ENCODE measurements around the gene MTR. TPM values are rescaled to one million over a fixed set of nuclear protein-coding genes. Genes with fewer than 3 reads are reported as not detected.

Gene MTR
- polyA plus RNA-seq, 2 of the 4 experiments (the other 2 are of a cell fraction): 6.2 to 12.7 TPM

- H3K4me1 ChIP-seq: peaks cover 9% of the 10 kb centered on the region; the same call in 1 of the 3 replicates
- no peak for TF ChIP-seq NPAS2 (CRISPR knock-in tag; IDR thresholded peaks at IDR 0.05; ENCODE audit: borderline replicate concordance)
- TF ChIP-seq BCL3 (IDR thresholded peaks at IDR 0.05): no peak
- 80% methylated on average over 5 of the region's 5 CpGs for WGBS (ENCODE audit: missing lambda C conversion rate)
- H3K9me3 ChIP-seq: no peaks in the 10 kb centered on the region
- CTCF ChIA-PET: interaction anchor here (1.1 kb wide), 1 partner anchor 587 kb away, joined by 3 read pairs; no protein-coding TSS in a partner anchor
- no peak overlapping the region for H3K4me2 ChIP-seq
- FAIRE-seq: no peak
- DNase-seq (ENCODE audit: low read depth in 1 of 2, low spot score in 1 of 2): no peak
- no peak overlapping the region for H3K4me3 ChIP-seq
- ATAC-seq: no peak
- H3K27ac ChIP-seq: no peak overlapping the region
- POLR2A ChIA-PET: no interaction called here
These were observed 5.0 kb downstream of the MTR start for GRCh38 chr1:236800002-236800620.

- Histone ChIP-seq H3K4me2 (no peak overlapping the region), H3K4me3 (no peak overlapping the region), H3K9me3 (no peaks in the 10 kb centered on the region), H3K27ac (no peak overlapping the region), H3K4me1 (peaks cover 9% of the 10 kb centered on the region; the same call in 1 of the 3 replicates)
- no peak for FAIRE-seq
- ATAC-seq: no peak
- ChIA-PET POLR2A (no interaction called here), CTCF (interaction anchor here (1.0 to 1.3 kb wide), 3 partner anchors 10 to 762 kb away, joined by 3 to 4 read pairs (median 3); no protein-coding TSS in a partner anchor)
- TF ChIP-seq ZFP36 (IDR thresholded peaks at IDR 0.05; ENCODE audit: borderline replicate concordance, partially characterized antibody) (no peak), MYC (IDR thresholded peaks at IDR 0.05; ENCODE audit: borderline replicate concordance, low read length) (no peak), EHF (CRISPR knock-in tag; IDR thresholded peaks at IDR 0.05) (no peak), RFX5 (IDR thresholded peaks at IDR 0.05) (no peak), HOXB5 (CRISPR knock-in tag; IDR thresholded peaks at IDR 0.05) (no peak), FOXS1 (CRISPR knock-in tag; IDR thresholded peaks at IDR 0.05) (no peak), HES2 (IDR thresholded peaks at IDR 0.05) (no peak)
- DNase-seq (ENCODE audit: low read depth in 1 of 2, low spot score in 1 of 2): no peak
These were observed 5.5 kb downstream of the MTR start for GRCh38 chr1:236800623-236801022.

GRCh38 chr1:236802264-236802663, 7.2 kb downstream of the MTR start:
- FAIRE-seq (no peak), DNase-seq (ENCODE audit: low read depth in 1 of 2, low spot score in 1 of 2) (no peak), ATAC-seq (no peak)
- H3K4me1 ChIP-seq: no peaks in the 10 kb centered on the region; the same call in 2 of the 3 replicates
- POLR2A ChIA-PET: no interaction called here
- 87% methylated on average over 3 of the region's 3 CpGs for WGBS (ENCODE audit: missing lambda C conversion rate)
- no peak overlapping the region for H3K4me2 ChIP-seq
- no peaks in the 10 kb centered on the region for H3K9me3 ChIP-seq
- CTCF ChIA-PET: no interaction called here
- no peak overlapping the region for H3K27ac ChIP-seq
- H3K4me3 ChIP-seq: no peak overlapping the region
- no peak for TF ChIP-seq ZSCAN20 (CRISPR knock-in tag; IDR thresholded peaks at IDR 0.05)
- TF ChIP-seq SREBF2 (IDR thresholded peaks at IDR 0.05): no peak
- TF ChIP-seq EP300 (IDR thresholded peaks at IDR 0.05): no peak
- no peak for TF ChIP-seq CTCF (IDR thresholded peaks at IDR 0.05)
- TF ChIP-seq ZFP36 (IDR thresholded peaks at IDR 0.05; ENCODE audit: borderline replicate concordance, partially characterized antibody): no peak
- TF ChIP-seq KDM1A (IDR thresholded peaks at IDR 0.05; ENCODE audit: low read depth): no peak
- no peak for TF ChIP-seq BCL3 (IDR thresholded peaks at IDR 0.05)
- TF ChIP-seq REST (IDR thresholded peaks at IDR 0.05): no peak
- TF ChIP-seq FOXS1 (CRISPR knock-in tag; IDR thresholded peaks at IDR 0.05): no peak
